D721Med (cell line): ENCODE results near the gene CAPN1.

Experiments used
- DNase-seq: peaks from one replicate; pipeline ENCODE4 v3.0.0; 2011; ENCODE audit warnings: low spot score; ENCODE audit not compliant: insufficient read length
- FAIRE-seq: peaks from 2 replicates; lab custom pipeline; 2011; peaks lifted over from hg19 to GRCh38; lab: Jason Lieb, UNC
- TF ChIP-seq, protein P1 (sequence below): IDR thresholded peaks from 2 replicates; pipeline ENCODE4 v1.5.1; 2012; ENCODE audit warnings: mild to moderate bottlenecking, control low read depth; ENCODE audit not compliant: insufficient read depth; ENCODE audit errors: missing control alignments

The CAPN1 gene

DNA sequence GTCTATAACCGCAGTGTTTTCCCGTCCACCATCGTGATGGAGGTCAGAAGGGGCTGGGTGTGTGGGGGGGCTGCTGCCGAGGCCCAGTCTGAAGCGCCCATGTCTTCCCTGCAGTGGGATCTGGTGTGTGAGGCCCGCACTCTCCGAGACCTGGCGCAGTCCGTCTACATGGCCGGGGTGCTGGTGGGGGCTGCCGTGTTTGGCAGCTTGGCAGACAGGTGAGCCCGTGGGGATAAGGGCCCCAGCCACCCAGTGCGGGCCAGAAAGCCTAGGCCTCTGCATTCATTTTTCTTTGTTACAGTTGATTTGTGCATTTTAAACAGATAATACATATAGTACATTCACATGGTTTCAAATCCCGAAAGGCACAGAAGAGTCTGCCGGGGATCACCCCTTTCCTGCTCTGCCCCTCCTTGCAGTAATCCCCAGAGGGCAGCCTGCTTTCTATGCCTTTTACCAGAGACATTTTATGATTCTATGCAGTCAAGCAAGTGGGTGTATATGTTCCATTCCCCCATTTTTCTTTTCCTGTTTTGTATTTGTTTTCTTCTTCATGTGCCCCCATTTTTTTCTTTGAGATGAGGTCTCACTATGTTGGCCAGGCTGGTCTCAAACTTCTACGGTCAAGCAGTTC, 32.6 kb downstream of the CAPN1 start:
- FAIRE-seq, result no peak
- no peak for DNase-seq
- TF ChIP-seq, protein P1, sequence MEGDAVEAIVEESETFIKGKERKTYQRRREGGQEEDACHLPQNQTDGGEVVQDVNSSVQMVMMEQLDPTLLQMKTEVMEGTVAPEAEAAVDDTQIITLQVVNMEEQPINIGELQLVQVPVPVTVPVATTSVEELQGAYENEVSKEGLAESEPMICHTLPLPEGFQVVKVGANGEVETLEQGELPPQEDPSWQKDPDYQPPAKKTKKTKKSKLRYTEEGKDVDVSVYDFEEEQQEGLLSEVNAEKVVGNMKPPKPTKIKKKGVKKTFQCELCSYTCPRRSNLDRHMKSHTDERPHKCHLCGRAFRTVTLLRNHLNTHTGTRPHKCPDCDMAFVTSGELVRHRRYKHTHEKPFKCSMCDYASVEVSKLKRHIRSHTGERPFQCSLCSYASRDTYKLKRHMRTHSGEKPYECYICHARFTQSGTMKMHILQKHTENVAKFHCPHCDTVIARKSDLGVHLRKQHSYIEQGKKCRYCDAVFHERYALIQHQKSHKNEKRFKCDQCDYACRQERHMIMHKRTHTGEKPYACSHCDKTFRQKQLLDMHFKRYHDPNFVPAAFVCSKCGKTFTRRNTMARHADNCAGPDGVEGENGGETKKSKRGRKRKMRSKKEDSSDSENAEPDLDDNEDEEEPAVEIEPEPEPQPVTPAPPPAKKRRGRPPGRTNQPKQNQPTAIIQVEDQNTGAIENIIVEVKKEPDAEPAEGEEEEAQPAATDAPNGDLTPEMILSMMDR, result no peak

DNA sequence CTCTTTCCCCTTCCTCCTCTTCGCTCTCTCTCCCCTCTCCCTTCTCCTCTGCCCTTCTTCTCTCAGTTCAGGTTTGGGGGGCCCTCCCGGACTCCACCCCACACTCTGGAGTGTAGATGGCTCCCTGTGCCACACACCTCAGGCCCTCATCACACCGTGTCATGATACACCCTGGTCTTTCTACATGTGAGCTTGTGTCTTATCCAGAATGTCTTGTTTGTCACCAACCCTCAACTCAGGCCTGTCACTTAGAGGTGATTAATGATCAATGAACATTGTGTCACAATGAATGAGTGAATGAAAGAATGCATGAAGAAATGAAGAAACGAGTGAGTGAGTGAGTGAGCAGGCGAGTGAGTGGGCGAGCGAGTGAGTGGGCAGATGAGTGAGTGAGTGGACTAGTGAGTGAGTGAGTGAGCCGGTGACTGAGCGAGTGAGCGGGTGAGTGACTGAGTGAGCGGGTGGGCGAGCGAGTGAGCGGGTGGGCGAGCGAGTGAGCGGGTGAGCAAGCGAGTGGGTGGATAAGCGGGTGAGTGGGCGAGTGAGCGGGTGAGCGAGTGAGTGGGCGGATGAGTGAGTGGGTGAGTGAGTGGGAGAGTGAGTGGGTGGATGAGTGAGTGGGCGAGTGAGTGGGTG, 33.8 kb downstream of the CAPN1 start:
- TF ChIP-seq, protein P1, result no peak
- no peak for DNase-seq
- FAIRE-seq, result no peak

DNA sequence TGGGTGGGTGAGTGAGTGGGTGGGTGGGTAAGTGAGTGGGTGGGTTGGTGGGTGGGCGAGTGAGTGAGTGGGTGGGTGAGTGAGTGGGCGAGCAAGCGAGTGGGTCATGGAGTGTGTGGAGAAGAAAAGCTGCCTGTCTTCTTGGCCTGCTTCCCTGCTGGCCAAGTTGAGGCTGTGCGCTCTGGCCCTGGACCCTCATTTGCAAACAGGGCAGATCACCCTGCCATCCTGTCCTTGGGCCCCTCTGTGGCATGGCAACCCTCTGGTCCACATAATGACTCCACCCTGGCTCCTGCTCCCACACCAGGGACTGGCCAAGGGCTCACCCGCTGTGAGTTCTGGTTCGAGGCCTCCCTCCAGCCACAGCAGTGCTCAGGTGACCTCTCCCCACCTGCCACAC, 35.1 kb downstream of the CAPN1 start:
- TF ChIP-seq, protein P1, result no peak
- no peak for FAIRE-seq
- DNase-seq, result no peak

DNA sequence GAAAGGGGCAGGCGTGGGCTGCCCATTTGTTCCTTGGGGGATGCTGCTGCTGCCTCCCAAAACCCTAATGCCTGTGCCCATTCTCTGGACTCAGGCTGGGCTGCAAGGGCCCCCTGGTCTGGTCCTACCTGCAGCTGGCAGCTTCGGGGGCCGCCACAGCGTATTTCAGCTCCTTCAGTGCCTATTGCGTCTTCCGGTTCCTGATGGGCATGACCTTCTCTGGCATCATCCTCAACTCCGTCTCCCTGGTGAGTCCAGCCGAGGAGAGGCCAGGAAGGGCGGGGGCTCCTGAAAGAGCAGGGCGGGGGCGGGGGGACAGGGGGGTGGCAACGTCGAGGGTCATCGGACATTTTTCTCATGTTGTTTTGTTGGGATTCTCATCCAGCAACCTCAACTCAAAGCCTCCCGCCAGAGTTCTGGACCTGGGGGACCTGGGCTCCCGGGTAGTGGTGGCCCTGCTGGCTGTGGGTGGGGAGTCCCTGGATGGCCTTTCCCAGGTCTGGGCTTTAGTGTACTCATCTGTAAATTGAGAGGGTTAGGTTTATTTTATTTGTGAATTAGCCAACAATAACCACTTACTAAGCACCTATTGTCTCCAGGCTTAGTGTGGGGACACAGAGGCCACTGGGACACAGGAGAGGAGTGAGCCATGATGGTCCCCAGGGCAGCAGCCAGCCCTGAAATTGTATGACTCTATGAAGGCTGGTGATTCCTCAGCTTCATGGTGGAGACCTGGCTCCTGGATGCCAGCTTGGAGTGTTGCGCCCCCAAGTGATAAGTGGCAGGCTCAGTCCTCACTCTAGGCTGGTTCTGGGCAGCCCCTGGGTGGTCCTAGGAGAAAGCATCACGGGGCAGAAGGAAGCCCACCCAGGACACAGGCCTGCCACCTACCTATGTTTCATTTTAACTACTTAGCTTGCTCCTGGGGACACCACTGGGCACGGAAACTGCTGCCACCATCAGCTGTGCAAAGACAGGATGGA, 36.0 kb downstream of the CAPN1 start:
- DNase-seq (no peak), FAIRE-seq (no peak)
- TF ChIP-seq, protein P1, result peak; percentile 12

DNA sequence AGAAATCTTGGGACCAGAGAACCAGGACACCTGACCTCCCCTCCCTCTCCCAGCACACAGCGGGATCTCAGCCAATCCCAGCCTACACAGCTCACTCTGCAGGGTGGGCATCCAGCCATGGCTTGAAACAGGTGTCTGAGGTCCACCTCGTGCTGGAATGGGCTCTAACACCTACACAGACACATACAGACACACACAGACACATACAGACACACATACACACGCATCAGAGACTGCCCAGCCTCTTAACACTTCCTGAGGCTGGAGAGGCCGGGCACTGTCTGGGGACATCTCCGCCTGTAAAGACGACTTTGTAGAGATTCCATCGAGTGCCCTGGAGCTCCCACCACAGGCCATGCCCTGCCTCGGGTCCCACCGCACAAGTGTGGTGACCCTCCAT, 36.7 kb downstream of the CAPN1 start:
- no peak for FAIRE-seq
- TF ChIP-seq, protein P1, result no peak
- DNase-seq, result no peak

DNA sequence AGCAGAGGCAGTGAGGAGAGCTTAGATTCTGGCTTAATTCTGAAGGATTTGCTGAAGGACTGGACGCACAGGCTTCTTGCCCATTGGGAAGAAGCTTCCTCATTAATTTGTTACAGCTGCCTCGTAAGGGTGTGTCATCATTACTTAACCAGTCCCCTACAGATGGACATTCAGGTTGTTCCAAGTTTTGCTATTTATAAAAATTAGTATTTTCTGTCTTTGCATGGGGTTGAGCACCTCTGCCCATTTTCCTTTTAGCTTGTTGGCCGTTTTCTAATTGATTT, 38.1 kb downstream of the CAPN1 start:
- FAIRE-seq (no peak), DNase-seq (no peak)
- TF ChIP-seq, protein P1, result no peak
